NCI-H526 (cell line): ENCODE data around the gene ANKH.
"Not testable (repeated sequence)": the region's sequence is repeated elsewhere in the genome, so short reads cannot be mapped to it uniquely, and the experiment has no call there.

Experiments
- DNase-seq, 2 experiments: peaks; one replicate each; lab custom pipeline; 2025; lab: John Stamatoyannopoulos, UW

ANKH gene

GRCh38 chr5:14826714-14827113 is 44.9 kb downstream of the ANKH start:
- no peak for DNase-seq

- DNase-seq = peak; percentile 20 to 42
Observed at GRCh38 chr5:14825977-14826376, 45.6 kb downstream of the ANKH start.

DNA sequence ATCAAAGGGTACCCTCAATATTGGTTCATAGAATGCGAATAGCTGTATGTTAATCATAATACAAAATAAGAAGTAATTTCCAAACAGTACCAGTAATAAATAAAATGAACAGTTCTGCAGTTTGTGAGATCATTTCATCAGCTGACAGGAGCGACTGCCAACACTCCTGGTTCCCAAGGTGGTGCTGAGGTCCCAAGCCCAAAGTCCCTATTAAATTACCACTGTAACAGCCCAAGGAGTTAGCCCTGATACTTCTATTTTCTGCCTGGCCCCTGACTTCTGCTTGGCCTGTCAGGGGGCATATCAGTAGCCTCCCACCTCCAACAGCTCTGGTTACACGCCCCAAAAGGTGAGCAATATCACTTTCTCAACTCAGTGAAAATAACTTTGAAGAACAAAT is 47.1 kb downstream of the ANKH start:
- no peak for DNase-seq

DNA sequence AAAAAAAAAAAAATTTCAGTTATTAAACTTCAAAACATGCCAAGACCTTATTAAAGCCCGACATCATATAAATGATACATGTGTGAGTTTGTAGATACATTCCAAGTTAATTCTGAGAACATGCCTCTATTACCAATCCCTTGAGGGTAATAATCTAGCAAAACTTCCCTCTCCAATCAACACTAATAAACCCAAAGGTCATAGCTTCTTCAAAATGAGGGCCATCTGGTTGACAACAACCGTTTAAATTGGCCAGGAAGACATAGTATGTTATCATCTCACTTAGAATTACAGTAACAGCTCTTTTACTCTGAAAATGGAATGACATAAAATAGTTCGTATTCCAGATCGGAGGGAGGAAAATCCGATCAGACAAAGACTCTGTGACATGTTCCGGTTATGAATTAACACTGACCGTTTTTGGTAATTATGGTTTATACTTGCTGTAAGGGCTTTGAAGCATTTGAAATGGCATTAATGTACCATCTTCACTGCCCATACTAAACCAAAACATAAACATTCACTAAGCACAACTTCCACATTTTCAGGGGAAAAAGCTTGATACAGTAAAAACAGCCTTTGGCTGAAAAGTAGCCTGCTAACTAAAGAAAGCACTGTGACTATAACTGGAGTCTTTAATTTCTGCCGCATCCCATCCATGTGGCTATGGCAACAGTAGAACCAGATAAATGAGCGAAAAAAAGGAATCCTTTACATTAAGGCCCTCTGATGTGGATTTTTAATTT is 50.3 kb downstream of the ANKH start:
- DNase-seq = no peak

DNA sequence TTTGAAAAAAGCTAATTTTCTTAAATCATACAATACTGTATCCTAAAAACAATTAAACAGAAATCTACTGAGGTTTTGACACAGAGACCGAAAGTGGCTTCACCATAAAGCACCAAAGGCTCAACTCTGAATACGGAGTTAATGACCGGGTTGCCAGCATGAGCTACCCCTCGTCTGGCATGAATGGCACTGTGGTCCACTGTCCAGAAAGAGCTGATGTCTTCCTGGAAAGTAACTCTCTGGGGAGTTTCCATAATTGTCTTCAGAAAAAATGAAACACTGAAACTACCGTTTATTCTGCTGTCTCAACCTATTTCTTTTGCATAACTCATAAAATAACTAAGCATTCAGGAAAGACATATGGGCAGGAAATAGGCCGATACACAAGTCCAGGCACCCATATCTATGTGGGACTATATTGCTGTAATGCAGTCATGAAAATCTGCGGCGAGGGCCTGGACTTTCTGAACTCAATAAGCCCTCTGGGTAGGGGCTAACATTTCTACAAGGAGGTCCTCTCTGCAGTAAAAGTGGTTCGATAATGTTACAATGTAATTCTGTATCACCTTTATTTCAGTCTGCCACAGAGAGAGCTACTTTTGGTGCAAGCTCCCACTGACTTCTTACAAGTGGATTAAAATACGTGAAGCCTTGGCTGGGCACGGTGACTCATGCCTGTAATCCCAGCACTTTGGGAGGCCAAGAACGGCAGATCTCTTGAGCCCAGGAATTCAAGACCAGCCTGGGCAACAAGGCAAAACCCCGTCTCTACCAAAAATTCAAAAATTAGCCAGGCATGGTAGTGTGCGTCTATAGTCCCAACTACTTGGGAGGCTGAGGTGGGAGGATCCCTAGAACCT is 52.4 kb downstream of the ANKH start:
- DNase-seq = no peak

GRCh38 chr5:14817762-14818136 is 53.8 kb downstream of the ANKH start:
- DNase-seq = not testable (repeated sequence)

DNA sequence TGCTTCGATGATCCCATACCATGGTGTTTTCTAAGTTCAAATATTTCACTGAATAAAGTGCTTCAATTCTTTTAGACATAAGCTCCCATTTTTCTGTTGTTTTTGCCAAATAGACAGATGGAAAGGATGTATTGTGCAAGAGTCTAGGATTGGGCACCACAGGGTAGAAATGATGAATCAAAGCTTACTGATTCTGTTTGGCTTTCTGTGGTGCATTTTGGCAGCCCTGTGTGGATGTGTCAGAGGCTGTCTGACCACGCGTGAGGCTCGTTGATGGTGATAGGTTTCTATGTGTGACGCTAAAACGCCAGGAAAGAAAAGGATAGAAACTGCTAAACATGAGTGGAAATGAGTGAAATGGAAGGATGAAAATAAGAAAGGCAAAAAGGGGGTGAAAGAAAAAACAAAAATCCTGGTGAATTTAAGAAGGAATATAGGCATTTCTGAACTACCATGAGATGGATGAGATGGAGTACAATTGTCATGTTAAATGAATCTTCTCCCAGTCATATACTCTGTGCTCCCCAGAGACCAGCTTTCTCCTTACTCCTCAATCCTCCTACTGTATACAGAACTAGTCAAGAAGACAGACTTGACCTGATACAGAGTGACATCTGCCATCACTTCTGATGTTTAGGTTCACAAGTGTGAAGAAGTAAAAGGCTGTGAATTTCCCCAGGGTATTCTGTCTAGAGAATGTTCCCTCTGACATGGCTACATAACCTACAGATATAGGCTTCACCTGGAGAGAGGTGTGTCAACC is 54.4 kb downstream of the ANKH start:
- DNase-seq = no peak

- no peak for DNase-seq
Observed at GRCh38 chr5:14816374-14816998, 55.1 kb downstream of the ANKH start.

GRCh38 chr5:14813747-14814146 is 57.8 kb downstream of the ANKH start:
- DNase-seq = no peak

DNA sequence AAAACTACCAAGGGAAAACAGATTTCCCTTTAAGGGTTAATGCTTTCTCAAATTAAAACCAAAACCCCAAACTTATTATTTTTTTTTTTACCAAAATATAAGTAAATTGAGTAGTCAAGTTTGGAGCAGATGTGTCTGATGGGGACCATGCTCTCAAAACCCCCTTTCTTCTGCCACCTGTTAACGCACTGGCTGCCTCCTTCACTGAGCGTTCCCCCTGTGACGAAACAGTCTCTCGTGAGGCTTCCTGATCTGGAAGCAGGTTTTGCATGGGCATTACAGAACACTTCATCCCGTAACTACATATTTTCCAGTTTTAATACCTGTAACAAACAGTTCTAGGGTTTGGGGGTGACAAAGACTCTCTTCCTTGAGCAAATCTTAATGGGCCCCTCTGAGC is 59.4 kb downstream of the ANKH start:
- no peak for DNase-seq

DNA sequence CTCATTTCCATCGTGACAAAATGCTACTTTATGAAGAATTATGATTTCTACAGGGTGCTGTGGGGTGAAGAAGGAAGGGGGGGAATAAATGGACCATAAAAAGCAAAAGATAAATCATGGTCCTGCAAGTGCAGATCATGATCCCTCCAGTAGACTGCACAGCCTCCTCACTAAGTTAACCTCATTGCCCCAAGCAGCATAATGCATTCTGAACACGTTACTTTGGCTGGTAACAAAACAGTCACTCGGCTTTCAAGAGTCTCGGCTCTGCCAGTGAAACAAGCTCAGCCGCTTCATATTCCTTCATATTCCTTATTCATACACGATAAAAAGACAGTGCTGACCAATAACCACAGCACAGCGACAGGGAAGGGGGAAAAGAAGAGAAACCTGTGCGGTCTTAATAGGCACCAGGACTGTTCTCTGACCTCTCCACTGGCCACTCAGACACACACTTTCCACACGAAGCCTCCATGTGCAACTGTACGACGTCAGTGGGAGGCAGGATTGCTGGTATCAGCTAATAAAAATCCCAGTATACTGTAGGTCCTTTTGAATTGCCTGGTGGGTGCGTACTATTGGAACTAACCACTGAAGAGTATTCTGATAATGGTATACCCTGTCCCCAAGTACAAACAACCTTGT is 60.5 kb downstream of the ANKH start:
- no peak for DNase-seq

DNA sequence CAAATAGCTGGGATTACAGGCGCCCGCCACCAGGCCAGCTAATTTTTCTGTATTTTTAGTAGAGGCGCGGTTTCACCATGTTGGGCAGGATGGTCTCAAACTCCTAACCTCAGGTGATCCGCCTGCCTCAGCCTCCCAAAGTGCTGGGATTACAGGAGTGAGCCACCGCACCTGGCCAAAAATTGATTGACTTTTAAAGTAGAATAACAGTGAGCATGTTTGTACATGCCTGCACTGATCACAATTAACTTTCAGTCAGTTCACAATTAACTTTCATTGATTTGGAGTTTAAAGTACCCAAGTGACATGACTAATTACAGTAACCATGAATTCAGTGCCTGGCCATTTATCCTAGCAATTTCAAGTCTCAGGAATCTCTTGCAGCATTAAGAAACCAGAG is 61.3 kb downstream of the ANKH start:
- no peak for DNase-seq

GRCh38 chr5:14809369-14810155 is 62.0 kb downstream of the ANKH start:
- no peak for DNase-seq

DNA sequence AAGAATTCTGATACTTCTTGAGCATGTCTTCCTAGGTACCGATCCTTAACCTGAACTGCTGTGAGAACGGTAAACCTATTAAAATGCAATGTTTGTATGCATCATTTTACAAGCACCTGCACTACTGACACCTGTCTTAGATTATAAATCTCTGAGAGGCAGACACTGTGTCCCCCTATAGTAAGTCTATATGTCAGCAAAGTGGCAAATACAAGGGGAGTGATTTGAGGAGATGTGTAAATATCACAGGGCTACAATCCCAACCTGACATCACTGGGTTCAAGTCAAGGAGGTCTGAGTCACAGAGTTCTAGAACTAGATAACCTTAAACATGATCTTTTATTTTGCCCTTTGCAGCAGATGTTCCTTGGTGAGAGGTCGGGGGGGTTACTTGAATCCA is 64.1 kb downstream of the ANKH start:
- DNase-seq = no peak

- no peak for DNase-seq
Observed at GRCh38 chr5:14806456-14806855, 65.1 kb downstream of the ANKH start.

DNA sequence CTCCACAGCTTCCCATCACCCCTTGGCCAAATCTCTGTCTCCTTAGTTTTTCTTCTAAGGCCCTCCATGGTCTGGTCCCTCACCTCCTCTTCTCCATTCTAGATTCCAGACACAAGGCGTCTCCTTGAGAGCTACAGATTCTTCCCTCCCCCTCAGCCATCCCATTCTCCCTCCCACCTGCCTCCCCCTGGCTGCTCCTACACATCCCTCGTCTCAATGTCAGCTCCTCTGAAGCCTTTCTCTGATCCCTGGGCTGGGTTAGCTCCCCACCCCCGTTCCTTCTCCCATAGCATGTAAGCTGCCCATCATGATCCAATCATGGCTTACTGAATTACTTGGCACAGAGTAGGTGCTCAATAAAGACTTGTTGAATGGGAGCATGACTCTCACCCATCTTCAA is 69.0 kb downstream of the ANKH start:
- DNase-seq = no peak

- no peak for DNase-seq
Observed at GRCh38 chr5:14801792-14802191, 69.8 kb downstream of the ANKH start.

GRCh38 chr5:14797385-14797784 is 74.2 kb downstream of the ANKH start:
- DNase-seq = not testable (repeated sequence)

DNA sequence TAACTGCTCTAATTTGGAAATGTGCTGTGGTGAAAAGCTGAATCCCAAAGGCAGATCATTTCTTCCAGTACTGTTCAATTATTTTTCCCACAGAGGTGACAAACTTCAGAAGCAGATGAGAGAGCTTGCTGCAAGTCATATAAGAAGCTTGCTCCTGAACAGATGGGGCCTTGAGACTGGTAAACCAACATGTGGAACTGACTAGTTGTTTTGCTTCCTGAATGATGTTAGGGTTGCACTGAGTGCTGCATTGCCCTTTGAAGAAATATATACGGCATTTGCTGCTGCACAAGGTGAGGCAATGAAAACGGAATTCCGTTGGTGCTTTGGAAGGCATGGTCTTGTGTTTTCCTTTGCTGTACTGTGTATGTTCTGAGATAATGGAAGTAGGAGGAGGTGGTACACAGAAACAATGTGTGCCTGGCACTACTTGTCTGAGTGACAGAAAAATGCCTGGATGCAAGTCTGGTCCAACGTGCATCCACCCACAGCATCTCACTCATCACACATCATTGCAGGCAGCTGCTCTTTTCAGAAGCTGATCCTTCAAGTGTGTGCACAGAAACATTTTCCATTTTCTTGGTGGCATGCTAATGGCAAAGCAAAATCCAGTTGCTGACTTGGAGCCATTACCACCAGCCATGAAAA is 76.9 kb downstream of the ANKH start:
- DNase-seq = no peak

DNA sequence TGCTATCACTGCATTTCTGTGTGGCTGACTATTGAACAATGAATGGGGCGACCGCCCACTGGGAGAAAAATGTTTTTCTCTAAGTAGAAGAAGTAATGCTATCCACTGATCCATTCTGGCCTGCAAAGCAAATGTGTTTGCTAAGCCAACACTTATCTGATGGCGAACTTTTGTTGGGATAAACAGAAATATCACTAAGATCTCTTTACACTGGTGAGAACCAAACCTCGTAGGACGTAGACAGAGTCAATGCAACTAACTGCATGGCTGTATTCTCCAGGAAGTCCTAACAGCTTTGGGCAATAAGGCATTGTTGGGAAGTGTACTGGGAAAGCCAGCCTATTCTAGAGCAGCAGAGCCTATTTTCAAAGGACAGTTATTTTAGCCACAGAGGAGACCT is 77.7 kb downstream of the ANKH start:
- DNase-seq = no peak
